ENCODE measurements around the gene KLHL4.
"Not testable (repeated sequence)": the region's sequence is repeated elsewhere in the genome, so short reads cannot be mapped to it uniquely, and the experiment has no call there.

- TF ChIP-seq MLX (CRISPR knock-in tag; conservative IDR thresholded peaks at IDR 0.05); CTCF (IDR thresholded peaks at IDR 0.05 in 2 of 3, conservative IDR thresholded peaks at IDR 0.05 in 1 of 3; ENCODE audit: insufficient read depth in 2 of 3, low read depth in 1 of 3, low read length in 3 of 3); PRPF4 (IDR thresholded peaks at IDR 0.05; ENCODE audit: insufficient read depth, low read depth, low read length, poor library complexity, severe bottlenecking); HDAC2 (IDR thresholded peaks at IDR 0.05); CREB1 (IDR thresholded peaks at IDR 0.05); CREB1 (CRISPR knock-in tag; IDR thresholded peaks at IDR 0.05); CHCHD3 (CRISPR knock-in tag; IDR thresholded peaks at IDR 0.05); POLR2AphosphoS5 (IDR thresholded peaks at IDR 0.05; ENCODE audit: control insufficient read depth, insufficient read depth, low read depth, low read length); ZNF77 (CRISPR knock-in tag; IDR thresholded peaks at IDR 0.05); ZNF197 (CRISPR knock-in tag; IDR thresholded peaks at IDR 0.05; ENCODE audit: low read depth); MTF1 (CRISPR knock-in tag; IDR thresholded peaks at IDR 0.05; ENCODE audit: borderline replicate concordance): not testable (repeated sequence)
Observed at GRCh38 chrX:87478703-87479102, 38.9 kb upstream of the KLHL4 start.

Measured in K562 (cell line).